DOHH2 (cell line): ENCODE measurements around the gene MAPRE3.

Experiments
- H3F3A ChIP-seq: fragments of 200-600 bp; sonication (generic), shearing (Covaris generic); 2 replicates; pipeline ENCODE4 v1.6.0; 2016; ENCODE audit warnings: antibody characterized with exemption, mild to moderate bottlenecking; ENCODE audit not compliant: control insufficient read depth, insufficient read depth
- H3K27ac ChIP-seq: fragments of 200-600 bp; sonication (generic); 2 replicates; pipeline ENCODE4 v1.5.1; 2014; ENCODE audit warnings: low read depth, mild to moderate bottlenecking, low read length, moderate library complexity
- H3K27me3 ChIP-seq: fragments of 200-600 bp; sonication (generic); 2 replicates; pipeline ENCODE4 v1.6.1; 2014; ENCODE audit warnings: mild to moderate bottlenecking, low read length, mixed read lengths; ENCODE audit not compliant: control insufficient read depth
- H3K36me3 ChIP-seq: fragments of 200-600 bp; sonication (generic); 2 replicates; pipeline ENCODE4 v1.6.1; 2014; ENCODE audit warnings: mild to moderate bottlenecking, low read length, moderate library complexity, mixed read lengths; ENCODE audit not compliant: control insufficient read depth
- H3K4me1 ChIP-seq: fragments of 200-600 bp; sonication (generic); 2 replicates; pipeline ENCODE4 v1.6.1; 2014; ENCODE audit warnings: mild to moderate bottlenecking, low read length, mixed read lengths; ENCODE audit not compliant: control insufficient read depth
- H3K4me2 ChIP-seq: fragments of 200-600 bp; sonication (generic); 2 replicates; pipeline ENCODE4 v1.6.0; 2014; ENCODE audit warnings: mild to moderate bottlenecking, low read length, moderate library complexity
- H3K4me3 ChIP-seq: fragments of 200-600 bp; sonication (generic); 2 replicates; pipeline ENCODE4 v1.5.1; 2014; ENCODE audit warnings: mild to moderate bottlenecking, low read length, mixed read lengths
- H3K79me2 ChIP-seq: fragments of 200-600 bp; sonication (generic); 2 replicates; pipeline ENCODE4 v1.6.1; 2014; ENCODE audit warnings: mild to moderate bottlenecking, low read length, mixed read lengths; ENCODE audit not compliant: control insufficient read depth
- H3K9me2 ChIP-seq: fragments of 200-600 bp; sonication (generic); replicated peaks from 2 replicates; pipeline ENCODE4 v1.6.1; 2014; ENCODE audit warnings: mild to moderate bottlenecking, low read length, mixed read lengths; ENCODE audit not compliant: control insufficient read depth
- H3K9me3 ChIP-seq: fragments of 200-600 bp; sonication (generic); 2 replicates; pipeline ENCODE4 v1.6.1; 2014; ENCODE audit warnings: antibody characterized with exemption, low read length, mixed read lengths; ENCODE audit not compliant: control insufficient read depth, insufficient read depth
- H4K20me1 ChIP-seq: fragments of 200-600 bp; sonication (generic); 2 replicates; pipeline ENCODE4 v1.6.0; 2014; ENCODE audit warnings: low read depth, mild to moderate bottlenecking, antibody characterized with exemption, low read length, moderate library complexity; ENCODE audit not compliant: control insufficient read depth, insufficient read depth
- CTCF ChIP-seq: fragments of 200-600 bp; sonication (generic); IDR thresholded peaks from one replicate; pipeline ENCODE4 v1.5.1; 2014; ENCODE audit warnings: antibody characterized with exemption, mild to moderate bottlenecking, low read depth, low read length; ENCODE audit not compliant: poor library complexity, severe bottlenecking
- EZH2phosphoT487 ChIP-seq: fragments of 200-600 bp; sonication (generic); IDR thresholded peaks from 2 replicates; pipeline ENCODE4 v1.6.1; 2017; ENCODE audit warnings: borderline replicate concordance, mild to moderate bottlenecking, antibody characterized with exemption, low read length, moderate library complexity, mixed read lengths

The MAPRE3 gene

GRCh38 chr2:26932974-26933373, 37.5 kb upstream of the MAPRE3 start:
- Histone ChIP-seq H3F3A (no peaks in the 10 kb centered on the region), H3K79me2 (no peaks in the 10 kb centered on the region), H3K36me3 (no peaks in the 10 kb centered on the region), H3K27me3 (no peaks in the 10 kb centered on the region), H3K4me1 (no peaks in the 10 kb centered on the region), H4K20me1 (no peaks in the 10 kb centered on the region), H3K4me2 (no peak overlapping the region), H3K4me3 (no peak overlapping the region), H3K9me3 (no peaks in the 10 kb centered on the region), H3K27ac (no peak overlapping the region), H3K9me2 (no peaks in the 10 kb centered on the region)
- no peak for TF ChIP-seq EZH2phosphoT487
- no peak for TF ChIP-seq CTCF

- no peaks in the 10 kb centered on the region for H3K27me3 ChIP-seq
- H3K9me2 ChIP-seq, result no peaks in the 10 kb centered on the region
- no peak overlapping the region for H3K4me3 ChIP-seq
- H3K4me2 ChIP-seq, result no peak overlapping the region
- no peaks in the 10 kb centered on the region for H3K4me1 ChIP-seq
- no peaks in the 10 kb centered on the region for H3K36me3 ChIP-seq
- no peaks in the 10 kb centered on the region for H3F3A ChIP-seq
- H3K79me2 ChIP-seq, result no peaks in the 10 kb centered on the region
- H3K9me3 ChIP-seq, result no peaks in the 10 kb centered on the region
- H4K20me1 ChIP-seq, result no peaks in the 10 kb centered on the region
- no peak overlapping the region for H3K27ac ChIP-seq
- no peak for TF ChIP-seq EZH2phosphoT487
- TF ChIP-seq CTCF, result no peak
Observed at GRCh38 chr2:26933431-26934334, 36.8 kb upstream of the MAPRE3 start.

- no peaks in the 10 kb centered on the region for H3K4me1 ChIP-seq
- no peaks in the 10 kb centered on the region for H3K79me2 ChIP-seq
- no peaks in the 10 kb centered on the region for H3K9me2 ChIP-seq
- H3K27me3 ChIP-seq, result no peaks in the 10 kb centered on the region
- no peak overlapping the region for H3K27ac ChIP-seq
- no peaks in the 10 kb centered on the region for H3K36me3 ChIP-seq
- TF ChIP-seq CTCF, result no peak
- TF ChIP-seq EZH2phosphoT487, result no peak
- no peak overlapping the region for H3K4me2 ChIP-seq
- H3F3A ChIP-seq, result no peaks in the 10 kb centered on the region
- no peaks in the 10 kb centered on the region for H3K9me3 ChIP-seq
- H3K4me3 ChIP-seq, result no peak overlapping the region
- H4K20me1 ChIP-seq, result no peaks in the 10 kb centered on the region
Observed at GRCh38 chr2:26934335-26934724, 36.1 kb upstream of the MAPRE3 start.
